Activated CD8-positive, alpha-beta memory T cell treated with anti-CD3 and anti-CD28 coated beads, Interleukin-2, amount 50 U/mL, for 48 hours (primary cell): Measurements from ENCODE around the gene SNX27.

Experiments used
- DNase-seq: peaks from one replicate; pipeline ENCODE4 v3.0.0-alpha.2; 2020

Gene SNX27

DNA sequence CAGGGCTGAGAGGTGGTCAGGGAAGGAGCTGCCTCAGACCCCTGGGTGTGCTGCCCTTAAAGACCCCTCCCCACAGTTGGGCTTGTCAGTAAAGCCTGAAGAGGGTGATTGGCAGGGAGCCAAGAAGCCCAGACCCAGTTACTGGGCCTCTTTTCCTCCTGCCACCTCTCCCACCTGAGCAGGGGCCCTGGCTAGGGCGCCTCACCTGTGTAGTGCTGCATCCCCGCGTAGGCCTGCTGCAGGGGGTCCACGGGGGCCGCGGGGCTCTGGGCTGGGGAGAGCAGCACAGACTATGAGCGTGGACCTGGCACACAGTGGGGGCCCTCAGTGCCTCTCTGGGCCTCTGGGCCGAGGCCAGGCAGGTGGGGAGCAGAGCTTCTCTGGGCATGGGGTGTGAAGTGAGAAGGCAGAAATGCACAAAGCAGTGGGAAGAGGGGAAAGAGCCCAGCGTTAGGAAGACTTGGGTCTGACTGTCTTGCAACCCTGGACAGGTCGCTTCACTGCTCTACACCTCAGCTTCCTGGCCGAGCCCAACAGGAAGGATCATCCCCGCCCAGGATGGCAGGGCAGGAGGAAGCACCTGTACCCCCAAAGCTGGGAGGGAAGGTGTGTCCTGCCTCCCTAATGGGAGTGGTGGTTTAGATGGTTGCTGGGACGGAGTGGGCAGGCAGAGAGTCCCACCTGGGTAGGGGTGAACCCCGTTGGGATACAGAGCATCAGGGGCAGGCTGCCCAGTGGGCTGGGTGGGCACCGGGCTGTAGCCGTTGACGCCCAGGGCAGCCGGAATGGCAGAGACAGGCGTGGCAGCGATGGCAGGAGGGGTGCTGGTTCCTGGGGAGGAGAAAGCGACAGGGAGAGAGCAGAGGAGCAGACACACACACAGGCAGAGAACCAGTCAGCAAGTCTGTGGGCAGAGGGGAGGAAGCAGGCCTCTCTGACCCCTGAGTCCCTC, 94.9 kb downstream of the SNX27 start:
- no peak for DNase-seq

DNA sequence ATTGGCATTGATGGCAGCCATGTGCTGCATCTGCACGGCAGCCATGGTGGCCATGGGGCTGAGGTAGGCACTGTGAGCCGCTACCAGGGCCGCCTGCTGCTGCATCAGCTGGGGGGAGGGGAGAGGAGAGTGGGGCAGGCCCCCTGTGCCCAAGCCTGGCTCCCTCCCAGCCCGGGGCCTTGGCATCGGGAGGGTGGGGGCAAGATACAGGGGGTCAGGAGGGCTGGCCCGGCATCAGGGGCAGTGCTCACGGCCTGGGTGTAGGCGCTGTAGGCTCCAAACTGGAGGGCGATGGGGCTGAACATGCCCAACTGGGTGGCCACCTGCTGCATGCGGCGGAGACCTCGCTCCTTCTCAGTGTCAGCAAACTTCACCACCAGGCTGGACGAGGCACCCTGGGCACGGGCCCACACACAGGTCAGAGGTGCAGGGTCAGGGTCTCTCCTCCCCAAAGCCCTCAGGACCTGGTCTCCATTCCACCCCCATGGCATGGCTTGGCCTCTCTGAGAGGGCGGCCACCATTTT, 95.8 kb downstream of the SNX27 start:
- DNase-seq: no peak

DNA sequence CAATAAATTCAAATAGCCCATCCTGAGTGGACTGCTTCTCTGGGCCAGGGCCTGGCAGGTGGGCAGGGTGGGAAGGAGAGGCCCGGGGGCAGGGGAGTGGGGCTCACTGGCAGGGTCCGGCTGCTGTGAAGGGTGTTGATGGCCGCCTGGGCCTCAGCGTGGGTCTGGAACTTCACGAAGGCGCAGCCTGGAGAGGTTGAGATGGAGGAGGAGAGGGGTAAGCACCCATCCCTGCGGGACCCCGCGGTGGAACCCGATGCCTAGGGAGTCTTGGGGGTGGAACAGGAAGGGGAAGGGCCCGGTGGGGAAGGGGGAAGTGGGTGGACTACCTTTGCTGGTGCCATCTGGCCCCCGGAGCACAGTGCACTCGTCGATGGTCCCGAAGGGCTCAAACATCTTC, 97.0 kb downstream of the SNX27 start:
- no peak for DNase-seq

DNA sequence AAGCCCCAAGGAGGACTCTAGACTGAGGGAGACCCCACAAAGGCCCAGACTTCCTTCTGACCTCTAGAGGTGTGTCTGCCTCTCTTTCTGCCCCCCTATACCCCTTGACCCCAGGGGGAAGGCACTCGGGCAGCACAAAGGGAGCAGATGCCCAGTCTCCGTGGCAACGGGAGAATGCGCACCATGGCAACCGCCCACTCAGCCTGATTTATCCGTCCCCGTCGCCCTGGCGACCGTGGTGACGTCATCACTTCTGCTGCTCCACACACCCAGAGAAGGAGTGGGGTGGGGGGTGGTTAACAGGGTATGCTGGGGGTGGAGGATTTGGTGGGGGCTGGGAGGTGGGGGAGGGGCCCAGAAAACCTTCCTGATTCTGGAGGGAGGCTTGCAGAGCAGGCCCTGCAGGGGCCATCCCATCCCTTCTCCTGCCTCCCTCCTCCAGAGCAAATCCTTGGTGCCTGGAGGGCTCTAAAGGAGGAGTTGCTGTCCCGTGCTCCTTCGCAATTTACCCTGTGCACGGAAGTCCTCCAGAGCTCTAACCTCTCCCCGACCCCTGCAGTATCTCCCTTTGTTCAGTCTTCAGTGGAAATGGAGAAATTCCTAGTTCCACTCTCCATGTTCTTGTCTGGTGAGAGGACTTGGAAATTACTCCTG, 98.5 kb downstream of the SNX27 start:
- no peak for DNase-seq

DNA sequence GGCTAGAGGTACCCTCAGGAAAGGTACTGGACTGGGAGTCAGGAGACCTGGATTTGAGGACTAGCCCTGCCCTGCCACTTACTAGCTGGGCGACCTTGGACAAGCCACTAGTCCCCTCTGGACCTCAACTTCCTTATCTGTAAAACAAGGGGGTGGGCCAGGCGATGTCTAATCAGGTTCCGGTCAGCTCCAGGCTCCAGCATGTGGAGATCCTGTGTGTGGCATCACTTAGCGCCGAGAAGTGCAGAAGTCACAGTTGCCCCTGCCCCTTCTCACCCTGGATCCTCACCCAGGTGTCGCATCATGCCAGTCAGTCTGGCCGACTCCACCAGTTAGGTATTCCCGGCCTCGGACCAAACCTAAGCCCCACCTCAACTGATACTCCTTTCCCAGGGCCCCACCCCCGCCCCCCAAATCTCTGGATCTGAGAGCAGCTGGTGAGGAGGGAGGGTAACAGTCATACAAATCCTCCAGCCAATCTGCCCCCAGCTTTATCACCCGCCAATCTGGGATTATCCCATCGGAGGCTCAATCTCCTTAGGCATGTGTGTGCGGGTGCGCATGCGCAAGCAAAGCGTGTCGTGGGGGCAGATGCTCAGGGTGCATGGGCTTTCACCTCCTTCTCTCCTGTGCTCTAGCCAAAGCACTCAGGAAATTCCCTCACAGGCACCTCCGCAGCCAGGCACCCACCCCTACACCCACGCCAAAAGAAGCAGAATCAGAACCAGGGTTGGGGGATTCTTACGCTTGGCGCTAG, 99.4 kb downstream of the SNX27 start:
- no peak for DNase-seq

DNA sequence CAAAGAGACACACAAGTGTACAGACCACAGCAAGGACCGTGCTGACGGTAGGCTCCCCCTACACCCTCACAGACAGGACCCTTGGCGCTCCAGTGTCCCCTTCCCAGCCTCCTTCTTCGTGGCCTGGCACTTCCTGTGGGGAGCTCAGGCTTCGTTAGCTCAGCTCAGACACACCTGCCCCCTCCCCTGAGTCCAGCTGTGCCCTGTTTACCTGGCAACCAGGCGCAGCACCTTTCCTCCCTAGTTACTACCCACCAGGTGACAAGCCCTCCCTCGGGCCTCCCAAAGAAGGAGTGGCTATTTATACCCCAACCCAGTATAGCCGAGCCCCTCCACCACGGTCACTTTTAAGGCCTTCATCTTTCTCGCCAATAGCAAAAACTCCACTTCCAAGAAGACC, 100.1 kb downstream of the SNX27 start:
- DNase-seq: no peak

DNA sequence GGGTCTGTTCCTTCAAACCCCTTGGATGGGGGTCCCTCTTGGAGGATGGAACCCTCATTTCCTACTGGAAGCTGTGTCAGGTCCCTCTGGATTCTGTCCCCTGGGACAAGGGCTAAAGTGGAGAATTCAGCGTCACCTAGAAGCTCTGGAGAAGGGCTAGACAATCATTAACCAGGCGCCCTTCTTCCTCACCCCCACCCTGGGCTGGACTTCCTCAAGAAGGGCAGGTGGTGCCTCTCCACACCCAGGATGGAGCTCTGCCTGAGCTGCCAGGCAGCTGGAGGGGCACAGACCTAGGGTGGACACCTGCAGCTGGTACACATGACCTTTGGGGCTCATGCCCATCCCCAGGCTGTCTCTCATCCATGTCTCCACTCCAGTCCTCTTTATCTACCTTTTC, 101.2 kb downstream of the SNX27 start:
- no peak for DNase-seq

DNA sequence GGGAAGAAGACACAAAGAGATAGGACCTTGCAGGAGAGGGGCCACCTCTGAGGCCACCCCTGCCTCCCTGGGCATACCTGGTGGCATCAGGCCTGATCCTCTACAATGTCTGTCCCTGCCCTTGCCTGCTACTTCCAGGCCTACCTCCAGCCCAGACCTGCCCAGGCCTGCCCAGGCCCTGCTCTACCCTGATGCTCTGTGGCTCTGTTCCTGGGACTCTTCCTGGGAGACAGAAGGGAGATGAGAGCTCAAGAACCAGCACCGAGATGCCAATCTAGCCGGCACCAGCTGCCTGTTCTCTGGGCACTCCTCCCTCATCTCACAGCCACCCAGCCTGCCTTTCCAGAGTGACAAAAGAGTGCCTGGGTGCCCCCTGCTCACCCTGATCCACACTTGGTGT, 102.0 kb downstream of the SNX27 start:
- DNase-seq: no peak

DNA sequence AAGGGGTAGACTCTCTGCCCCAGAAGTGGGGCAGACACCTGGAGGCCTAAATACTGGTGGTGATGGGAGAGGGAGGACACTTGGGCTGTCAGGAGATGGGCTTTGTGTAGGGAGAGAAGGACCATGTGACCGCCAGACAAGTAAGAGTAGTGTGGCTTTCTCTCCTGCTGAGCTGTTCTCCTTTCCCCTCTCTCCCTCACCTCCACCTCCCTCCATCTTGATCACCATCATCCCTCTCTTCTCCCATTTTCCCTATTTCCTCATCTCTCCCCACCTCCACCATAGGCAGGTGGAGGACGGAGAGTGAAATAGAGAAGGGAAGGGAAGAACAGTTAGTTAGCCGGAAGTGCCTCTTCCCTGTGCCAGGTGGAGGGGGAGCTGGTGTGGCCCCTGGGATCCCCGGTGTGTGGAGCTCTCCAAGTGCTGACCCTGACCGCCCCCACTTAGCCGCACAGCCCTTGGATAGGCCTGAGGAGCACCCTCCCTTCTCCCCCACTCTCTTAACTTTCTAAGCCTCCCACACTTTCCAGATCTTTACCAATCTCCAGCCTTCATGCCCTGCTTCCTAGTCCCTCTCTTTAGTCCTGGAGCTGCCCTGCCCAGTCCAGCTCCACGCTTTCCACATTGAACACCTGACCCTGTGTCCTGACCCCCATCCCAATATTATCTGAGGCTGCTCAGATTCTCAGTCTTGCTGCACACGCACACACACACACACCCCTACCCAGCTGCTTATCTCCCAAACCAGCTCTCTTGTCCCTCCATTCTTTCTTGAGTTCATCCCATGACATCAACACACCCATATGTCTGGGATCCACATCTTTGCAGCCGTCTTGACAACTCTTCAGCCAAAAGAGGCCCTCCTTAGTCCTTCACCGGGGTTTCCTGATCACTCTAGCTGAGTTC, 103.2 kb downstream of the SNX27 start:
- DNase-seq: no peak

DNA sequence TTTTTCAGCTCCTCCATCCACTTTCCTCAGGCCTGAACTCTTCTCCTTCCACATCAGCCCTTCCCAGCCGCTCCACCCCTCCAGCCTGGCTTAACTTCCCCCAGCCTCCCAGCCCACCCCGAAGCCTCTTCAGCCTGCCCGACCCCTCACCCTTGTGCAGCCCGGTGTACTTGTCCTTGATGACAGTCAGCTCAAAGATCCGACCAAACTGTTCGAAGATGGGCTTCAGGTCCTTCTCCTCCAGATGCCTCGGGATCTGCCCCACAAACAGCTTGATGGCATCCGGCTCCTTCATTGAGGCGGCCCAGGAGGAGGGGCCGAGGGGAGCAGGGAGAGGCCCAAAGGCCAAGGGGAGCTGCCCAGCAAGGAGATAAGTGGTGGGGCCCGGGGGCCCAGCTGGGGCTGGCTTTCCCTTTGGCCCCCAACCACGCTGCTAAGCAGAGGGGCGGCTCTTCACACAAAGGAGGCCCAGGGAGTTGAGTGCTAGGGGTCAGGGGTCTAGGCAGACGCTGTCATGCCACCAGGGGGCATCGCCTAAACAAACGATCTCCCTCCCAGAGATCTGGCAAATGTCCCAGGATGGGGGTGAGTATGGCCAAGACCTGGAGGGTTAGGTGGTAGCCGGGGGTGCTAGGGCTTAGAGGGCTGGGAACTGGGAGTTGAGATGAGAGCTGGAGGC, 104.0 kb downstream of the SNX27 start:
- no peak for DNase-seq

DNA sequence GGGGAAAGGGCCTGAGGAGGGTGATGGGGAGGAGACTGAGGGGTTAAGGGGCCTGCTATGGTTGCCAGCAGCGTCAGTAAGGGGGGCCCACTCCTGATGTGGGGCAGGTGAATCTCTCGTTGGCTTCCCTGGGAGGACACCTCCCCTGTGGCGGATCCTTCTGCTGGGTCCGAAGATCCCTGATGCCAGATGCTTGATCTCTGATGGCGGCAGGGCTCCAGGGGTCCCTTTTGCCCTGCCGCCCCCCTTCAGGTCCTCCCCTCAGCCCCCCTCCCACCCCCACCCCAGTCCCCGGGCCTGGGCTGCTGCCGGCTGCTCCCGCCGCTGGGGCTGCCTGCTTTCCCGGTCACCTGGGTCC, 104.5 kb downstream of the SNX27 start:
- DNase-seq: no peak

DNA sequence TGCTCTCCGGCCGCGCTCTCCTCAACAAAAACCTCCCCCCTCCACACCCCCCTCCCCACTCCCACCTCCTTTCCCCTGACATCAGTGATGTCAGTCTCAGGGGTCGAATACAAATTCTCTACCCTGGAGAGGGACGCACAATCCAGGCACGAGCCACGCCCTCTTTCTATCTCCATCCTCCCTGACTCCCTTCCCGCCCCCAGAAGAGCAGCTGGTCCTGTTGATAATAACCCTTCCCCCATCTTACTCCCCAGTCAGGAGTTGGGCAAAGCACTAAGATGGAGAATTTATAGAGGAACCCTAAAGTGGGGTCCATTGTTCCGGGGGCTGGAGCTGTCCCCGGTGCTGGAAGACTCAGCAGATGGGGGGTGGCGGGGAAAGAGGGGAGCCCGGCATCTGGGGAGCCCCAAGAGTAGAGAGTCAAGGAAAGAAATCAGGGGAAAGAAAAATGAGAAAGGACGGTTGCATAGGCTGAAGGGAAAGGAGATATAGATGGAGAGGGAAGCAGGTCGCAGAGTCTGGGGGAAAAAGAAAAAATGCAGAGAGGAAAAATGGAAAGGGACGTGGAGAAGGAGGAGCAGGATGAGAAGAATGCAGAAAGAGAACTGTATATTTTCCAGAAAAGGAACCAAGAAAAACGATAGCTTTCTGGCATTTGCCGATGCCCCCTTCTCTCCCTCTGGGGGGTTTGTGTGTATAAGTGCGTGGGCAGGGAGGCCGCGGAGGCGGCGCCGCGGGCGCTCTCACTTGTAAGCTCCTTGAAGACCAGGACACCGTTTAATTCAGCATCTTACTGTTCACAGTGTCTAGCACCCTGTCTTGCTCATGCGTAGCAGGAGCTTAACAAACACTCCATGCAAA, 105.2 kb downstream of the SNX27 start, which contains the start of gene CELF3:
CELF3 (minus strand) TSS at position 33 of the 861 bp plus-strand sequence. CDS start 783 bp downstream, outside the sequence.
- no peak for DNase-seq

DNA sequence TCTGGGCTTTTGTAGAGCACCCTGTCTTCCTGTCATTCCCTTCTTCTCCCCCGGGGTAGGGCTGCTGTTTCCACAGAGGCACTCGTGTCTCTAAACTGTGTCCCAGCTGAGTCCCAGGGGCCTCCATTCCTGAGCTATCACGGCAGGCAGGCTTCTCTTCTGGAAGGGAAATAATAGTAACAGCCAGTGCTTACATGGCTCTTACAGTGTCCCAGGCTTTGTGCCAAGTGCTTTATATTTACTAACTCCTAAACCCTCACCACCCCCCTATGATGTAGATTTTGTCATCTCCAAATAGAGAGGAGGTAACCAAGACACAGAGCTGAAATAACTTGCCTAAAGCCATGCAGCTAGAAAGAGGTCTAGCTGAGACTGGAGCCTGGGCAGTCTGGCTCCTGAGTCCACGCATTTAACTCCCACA, 106.2 kb downstream of the SNX27 start:
- no peak for DNase-seq

DNA sequence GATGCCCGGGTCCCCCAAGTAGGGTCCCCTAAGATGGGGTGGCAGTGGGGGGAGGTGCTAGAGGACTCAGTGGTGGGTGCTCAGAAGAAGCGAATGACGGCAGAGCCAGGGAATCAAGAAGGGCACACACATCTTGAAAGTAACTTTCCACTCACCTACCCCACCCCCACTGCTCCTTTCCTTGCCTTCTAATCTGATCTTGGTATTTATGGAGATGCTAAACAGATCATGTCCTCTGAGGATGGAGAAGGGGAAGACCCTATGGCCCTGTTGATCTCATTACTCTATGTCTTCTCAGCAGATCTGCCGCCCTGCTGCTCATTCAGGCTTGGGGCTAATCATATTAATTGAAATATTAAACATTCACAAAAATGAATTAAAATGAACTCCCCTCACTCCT, 106.8 kb downstream of the SNX27 start:
- no peak for DNase-seq

DNA sequence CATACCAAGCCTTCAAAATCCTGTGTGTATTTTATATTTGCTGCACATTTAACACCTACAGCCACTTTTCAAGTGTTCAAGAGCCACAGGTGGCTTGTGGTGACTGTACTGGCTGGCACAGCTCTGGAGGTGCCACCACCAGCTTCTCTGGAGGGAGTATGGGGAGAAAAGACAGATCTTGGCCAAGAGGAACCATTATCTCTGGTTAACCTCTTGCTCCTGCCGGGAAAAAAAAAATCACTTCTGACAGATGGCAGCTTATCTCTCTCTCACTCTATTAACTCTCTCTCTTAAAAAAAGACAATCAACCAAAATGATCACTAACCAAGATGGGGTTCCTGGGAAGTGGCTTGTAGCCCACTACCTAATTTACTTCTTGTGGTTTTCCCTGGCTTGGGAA, 108.3 kb downstream of the SNX27 start:
- no peak for DNase-seq

DNA sequence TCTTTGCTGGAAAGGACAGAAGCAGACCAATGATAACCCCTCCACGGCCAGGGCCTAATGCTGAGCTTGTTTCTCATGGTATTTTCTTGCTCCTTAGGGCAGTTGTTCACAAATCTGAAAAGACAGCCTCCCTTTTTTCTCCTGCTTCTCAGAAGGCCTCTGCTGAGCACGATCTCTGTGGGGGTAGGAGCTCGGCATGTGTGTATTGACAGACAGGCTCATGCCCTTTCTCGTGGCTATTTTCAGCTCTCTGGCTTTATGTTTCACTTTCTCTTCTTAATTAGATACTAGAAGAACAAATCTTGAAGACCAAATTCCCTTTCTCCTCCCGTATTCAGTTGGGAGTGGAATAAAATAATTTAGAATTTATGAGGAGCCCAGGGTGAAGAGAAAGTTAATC, 108.7 kb downstream of the SNX27 start:
- DNase-seq: no peak

DNA sequence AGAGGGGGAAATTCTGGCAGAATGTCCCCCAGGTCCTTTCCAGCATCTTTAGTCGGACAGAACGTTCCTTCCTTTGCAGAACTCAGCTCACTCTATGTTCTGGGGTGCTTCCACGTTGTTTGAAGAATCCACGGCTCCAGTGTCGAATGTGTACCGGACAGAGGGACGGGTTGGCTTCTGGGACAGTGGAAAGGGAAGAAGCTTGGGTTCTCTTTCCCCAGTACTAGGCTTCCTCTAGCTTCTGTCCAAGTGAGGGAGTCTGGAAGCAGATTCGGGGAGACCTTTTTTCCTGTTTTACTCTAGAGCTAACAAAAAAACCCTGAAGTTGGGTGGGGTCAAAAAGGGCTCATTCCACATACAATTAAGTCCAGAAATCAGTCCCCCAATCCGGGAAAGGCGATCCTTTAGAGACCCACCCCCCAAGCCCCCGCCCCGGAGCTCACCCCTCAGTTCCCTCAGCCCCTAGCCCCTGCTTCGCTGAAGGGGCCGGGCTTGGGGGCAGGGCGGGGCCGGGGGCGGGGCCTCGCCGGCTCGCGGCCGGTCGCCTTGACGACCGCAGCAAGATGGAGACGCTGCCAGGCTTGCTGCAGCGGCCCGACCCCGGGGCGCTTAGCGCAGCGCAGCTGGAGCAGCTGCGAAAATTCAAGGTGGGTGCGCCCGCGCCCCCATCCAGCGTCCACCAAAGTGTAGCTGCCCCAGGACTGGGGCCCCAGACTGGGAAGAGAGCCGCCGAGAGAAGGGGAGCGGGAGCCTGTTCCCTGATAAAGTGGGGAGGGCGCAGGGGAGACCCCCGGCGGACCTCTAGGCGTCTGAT, 109.3 kb downstream of the SNX27 start, which contains the start of gene RIIAD1:
RIIAD1 (plus strand) TSS at position 549 of the 814 bp plus-strand sequence; CDS start at position 564, 15 bp downstream.
- DNase-seq: no peak

DNA sequence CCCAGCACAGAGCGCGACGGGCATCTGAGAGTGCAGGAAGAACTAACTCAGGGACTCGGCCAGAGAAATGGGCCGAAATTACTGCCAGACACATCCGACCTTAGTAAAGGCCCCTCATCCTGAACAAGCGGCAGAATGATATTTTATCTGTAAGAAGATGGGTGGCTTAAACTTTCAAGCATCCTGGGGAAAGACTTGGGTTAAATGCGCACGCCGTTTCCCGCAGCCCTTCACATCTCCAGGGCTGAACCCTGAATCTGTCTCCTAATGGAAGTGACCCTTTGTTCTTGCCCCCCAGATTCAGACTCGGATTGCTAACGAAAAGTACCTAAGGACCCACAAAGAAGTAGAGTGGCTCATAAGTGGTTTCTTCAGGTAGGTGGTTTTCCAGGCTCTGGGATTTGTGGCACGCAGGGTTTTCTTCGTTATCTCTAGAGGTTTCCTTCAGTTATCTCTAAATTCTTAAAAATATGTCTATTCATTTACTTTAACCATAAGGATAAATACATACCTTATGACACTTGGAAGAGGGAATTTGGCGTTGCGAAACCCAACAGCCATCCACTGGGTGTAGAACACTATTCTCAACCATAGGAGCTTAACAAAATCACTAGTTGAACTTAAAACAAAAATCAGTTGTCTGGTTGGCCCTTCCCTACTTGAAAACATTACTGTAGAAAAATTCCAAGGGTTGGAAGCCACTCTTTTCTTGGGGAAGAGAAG, 110.1 kb downstream of the SNX27 start:
- no peak for DNase-seq
